HG03139 (cell line): Measurements from ENCODE around the gene PEX11B.
"Not testable (repeated sequence)": the region's sequence is repeated elsewhere in the genome, so short reads cannot be mapped to it uniquely, and the experiment has no call there.

Source experiments
- ATAC-seq: cut with Tn5 transposase; IDR thresholded peaks from one replicate; pipeline ENCODE4 v1.9.1; 2021; ENCODE audit not compliant: unreplicated experiment

Gene PEX11B

DNA sequence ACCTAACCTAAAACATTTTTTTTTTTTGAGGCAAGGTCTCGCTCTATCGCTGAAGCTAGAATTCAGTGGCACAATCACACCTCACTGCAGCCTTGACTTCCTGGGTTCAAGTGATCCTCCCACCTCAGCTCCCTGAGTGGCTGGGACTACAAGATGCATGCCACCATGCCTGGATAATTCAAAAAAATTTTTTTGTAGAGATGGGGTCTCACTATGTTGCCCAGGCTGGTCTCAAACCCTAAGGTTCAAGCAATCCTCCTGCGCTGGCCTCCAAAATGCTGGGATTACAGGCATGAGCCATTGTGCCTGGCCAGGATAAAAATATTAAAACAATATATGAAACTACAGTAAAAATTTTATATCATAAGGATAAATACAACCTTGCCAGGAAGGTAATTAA, 34.4 kb upstream of the PEX11B start:
- no peak for ATAC-seq

DNA sequence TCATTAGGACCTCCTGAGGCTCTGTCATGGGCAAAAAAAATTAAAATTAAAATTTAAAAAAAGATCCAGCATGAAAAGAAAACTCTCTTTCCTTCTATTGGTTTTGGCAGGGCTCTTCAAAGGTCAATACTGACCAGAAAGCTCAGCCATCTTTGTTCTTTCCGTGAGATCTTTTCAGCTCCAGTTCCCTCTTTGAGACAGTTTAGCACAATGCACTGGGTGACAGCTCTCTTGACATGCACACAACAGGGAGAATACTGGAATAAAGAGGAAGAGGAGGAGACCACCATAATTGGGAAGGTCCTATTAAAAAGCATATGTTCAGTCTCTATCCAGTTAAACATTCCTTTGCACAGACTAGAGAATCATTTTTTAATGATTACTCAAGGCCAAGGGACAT, 33.0 kb upstream of the PEX11B start:
- no peak for ATAC-seq

- no peak for ATAC-seq
Measured at GRCh38 chr1:145949219-145949618, 30.7 kb upstream of the PEX11B start.

GRCh38 chr1:145947551-145947950, 29.0 kb upstream of the PEX11B start:
- no peak for ATAC-seq

DNA sequence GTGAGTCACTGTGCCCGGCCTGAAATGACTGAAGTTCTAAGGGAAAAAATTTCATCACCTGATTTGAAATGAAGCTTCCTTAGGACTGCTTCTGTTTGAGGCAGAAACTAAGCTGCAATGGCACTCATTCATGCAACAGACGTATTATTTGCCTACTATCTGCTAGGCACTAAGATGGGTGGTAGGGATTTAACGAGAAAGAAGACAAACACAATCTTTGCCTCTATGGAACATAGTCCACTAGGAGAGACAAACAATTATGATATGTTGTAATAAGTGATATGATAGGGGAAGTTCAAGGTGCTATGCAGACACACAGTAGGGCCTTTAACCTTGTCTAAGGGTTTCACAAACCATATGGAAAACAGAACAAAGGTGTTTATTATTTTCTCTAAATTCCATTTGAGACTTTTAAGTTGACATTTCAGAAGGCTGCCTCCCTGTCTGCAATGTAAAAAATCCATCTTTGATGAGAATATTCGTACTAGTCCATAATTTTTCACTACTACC, 28.0 kb upstream of the PEX11B start:
- no peak for ATAC-seq

DNA sequence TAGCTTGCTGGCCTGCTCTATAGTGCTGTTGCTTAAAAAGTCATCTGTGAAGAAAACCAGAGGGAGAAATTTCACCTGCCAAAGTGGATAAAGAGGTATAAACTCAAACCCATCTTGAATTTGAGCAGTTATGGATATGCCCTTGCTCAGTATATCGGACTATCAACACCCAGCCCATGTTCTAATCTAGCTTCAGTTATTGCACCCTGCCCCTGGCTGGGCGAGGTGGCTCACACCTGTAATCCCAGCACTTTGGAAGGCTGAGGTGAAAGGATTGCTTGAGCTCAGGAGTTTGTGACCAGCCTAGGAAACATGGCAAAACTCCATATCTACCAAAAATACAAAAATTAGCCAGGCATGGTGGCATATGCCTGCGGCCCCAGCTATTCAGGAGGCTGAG, 26.0 kb upstream of the PEX11B start:
- ATAC-seq: no peak

DNA sequence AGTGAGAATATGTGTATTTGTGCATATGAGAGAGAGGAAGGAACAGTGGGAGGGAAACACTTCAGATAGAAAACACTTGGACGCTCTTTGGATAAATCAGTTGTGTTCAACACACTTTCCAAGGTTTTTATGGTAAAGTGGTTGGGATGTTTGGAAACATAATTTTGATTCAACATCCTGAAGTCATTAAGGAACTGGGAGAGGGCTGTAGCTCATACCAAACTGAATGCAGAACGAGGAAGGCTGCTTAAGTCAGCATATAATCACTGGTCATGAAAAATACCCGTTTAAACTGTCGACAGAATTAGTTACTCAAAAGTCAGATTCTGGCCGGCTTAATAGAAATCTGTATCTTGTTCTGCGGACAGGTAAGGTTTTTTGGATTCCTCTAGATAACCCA, 24.4 kb upstream of the PEX11B start:
- no peak for ATAC-seq

DNA sequence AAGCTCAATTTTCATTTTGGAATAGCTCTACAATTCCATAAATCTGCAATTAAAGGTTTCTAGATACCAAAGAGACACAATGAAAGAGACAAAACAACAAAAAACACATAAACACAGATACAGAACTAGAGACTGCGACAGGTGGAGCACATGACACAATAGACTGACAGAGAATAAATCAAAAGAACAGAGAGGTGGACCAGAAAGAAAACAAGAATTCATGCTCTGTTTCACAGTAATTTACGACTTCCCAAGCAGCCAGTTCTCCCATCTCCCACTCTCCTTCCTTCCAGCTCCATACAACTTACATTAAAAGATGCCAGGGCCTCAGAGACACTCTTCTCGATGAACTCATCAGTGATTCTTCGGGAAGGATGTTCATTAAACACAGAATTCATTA, 23.9 kb upstream of the PEX11B start:
- ATAC-seq: no peak

DNA sequence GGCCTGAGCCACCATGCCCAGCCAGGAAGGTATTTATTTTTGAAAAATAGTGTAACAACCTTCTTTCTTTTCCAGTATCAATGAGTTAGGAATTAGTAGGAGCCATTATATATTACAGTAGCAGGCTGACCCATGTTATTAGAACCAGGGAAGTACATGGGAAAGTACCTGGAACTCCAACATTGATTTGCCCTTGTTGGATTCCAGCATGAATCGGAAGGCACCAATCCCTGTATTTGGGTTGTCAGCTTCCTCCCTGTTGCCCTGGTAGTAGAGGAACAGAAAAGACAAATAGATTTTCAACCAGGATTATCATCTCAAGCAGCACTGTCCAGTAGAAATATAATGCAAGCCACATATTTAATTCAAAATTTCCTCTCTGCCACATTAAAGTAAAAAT, 18.9 kb upstream of the PEX11B start:
- no peak for ATAC-seq

GRCh38 chr1:145936247-145936646, 17.7 kb upstream of the PEX11B start:
- no peak for ATAC-seq

GRCh38 chr1:145935708-145936107, 17.2 kb upstream of the PEX11B start:
- ATAC-seq: no peak

- ATAC-seq: not testable (repeated sequence)
Measured at GRCh38 chr1:145932522-145933009, 14.0 kb upstream of the PEX11B start.

DNA sequence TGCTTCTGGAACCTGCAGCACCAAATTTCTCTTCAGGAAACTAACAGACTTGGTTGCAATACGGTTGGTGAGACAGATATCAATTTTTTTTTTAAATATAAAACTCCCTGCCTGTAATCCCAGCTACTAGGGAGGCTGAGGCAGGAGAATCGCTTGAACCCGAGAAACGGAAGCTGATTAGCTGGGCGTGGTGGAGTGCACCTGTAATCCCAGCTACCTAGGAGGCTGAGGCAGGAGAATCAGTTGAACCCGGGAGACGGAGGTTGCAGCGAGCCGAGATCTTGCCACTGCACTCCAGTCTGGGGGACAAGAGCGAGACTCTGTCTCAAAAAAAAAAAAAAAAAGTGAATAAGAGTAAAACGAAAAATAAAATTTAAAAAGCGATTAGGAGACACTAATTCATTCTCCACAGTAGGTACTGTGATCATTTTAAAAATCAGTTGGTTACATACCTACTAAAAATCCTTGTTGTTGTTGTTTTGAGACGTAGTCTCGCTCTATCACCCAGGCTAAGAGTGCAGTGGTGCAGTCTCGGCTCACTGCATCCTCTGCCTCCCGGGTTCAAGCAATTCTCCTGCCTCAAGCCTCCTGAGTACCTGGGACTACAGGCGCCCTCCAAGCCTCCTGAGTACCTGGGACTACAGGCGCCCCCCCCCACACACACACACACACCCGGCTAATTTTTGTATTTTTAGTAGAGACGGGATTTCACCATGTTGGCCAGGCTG, 9.6 kb upstream of the PEX11B start:
- no peak for ATAC-seq

- peak; percentile 90 for ATAC-seq
Measured at GRCh38 chr1:145927063-145927886, 8.8 kb upstream of the PEX11B start, which contains the start of gene RBM8A. TSS of gene RBM8A (minus strand) at chr1:145927484. CDS start at chr1:145927426, 58 bp downstream.

- no peak for ATAC-seq
Measured at GRCh38 chr1:145926686-145927062, 8.2 kb upstream of the PEX11B start.

DNA sequence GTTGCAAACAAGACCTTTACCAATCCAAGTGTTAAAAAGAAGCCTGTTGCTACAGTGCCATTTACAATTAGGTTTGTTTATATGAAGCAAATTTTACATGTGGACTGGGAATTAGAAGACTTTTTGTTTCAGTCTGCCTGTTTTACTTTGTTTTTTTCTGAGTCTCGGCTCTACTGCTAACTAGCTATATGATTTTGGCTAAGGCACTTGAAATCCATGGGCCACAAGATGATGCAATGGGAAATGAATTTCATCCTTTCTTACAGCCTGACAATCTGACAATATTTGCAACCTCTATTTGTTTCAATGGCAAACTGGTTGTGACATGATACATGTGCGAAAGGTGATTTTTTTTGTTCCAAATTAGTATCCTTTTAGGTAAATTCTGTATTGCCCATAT, 3.7 kb upstream of the PEX11B start:
- ATAC-seq: no peak

- not testable (repeated sequence) for ATAC-seq
Measured at GRCh38 chr1:145920297-145920696, 1.8 kb upstream of the PEX11B start.

- no peak for ATAC-seq
Measured at GRCh38 chr1:145918992-145919939, 749 bp upstream of the PEX11B start.

DNA sequence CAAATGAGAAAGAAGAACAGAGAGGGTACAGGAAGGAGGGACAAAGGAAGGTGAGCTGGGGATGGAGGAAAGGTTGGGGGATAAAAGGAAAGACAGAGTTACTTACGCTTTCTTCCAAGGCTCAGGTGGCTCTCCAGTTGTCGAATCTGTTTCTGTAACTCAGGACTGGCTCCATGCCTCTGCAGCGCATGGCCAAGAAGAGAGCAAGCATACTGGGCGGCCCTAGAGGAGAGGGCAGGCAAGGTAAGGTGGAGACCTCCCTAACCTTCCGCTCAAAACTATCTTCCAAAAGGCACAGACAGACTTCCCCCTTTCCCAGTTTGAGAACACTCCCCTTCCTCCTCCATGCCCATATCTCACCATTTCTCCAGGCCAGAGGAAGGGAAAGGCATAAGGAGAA, 922 bp downstream of the PEX11B start:
- no peak for ATAC-seq

DNA sequence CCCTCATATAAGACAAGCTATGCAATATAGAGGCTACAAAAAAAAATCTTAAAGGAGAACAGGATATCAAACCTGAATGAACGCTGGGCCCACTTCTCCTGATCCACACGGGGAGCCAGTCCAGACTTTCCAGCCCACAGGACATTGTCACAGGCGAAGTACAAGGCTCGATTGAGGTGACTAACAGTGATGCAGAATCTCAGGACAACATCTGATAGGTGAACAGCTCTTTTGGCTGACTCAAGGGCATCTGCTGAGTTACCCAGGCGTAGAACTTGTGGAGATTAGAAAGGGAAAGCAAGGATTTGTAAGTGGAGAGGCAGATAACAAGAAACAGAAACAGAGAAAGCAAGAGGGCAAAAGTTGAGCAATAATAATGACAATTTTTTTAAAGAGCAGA, 1.8 kb downstream of the PEX11B start:
- ATAC-seq: no peak

DNA sequence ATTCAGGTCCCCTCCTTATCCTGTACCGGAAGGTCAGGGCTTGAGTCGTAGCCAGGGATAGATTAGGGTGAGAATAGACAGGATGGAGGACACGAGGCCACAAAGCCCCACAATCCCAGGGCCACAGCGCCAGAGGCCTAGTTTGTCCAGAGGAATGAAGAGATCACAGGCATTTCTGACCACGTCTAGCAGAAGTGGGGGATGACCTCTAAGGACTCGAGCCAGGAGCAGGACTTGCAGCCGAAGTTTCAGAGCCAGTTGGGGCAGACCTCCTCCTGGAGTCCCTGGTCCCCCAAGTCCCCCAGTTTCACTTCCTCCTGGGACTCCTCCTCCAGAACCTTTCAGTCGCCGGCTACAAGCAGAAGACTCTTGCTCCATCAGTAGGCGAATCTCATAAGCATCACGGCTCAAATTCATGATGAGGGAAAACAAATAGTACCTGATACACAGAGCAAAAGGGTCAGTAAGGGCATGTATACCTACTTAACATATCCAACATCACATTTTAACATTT, 6.3 kb downstream of the PEX11B start:
- no peak for ATAC-seq
